DMS53 (cell line): ENCODE data around the gene GAA.
A peak's percentile ranks its signal among the peaks of the same experiment; 100 is the strongest.

Experiments used
- DNase-seq: peaks from one replicate; lab custom pipeline; 2025; lab: John Stamatoyannopoulos, UW

Gene GAA

GRCh38 chr17:80117491-80118401 is 16.4 kb downstream of the GAA start:
- DNase-seq: no peak

GRCh38 chr17:80118601-80119270 is 17.4 kb downstream of the GAA start:
- no peak for DNase-seq

GRCh38 chr17:80119271-80119791 is 17.9 kb downstream of the GAA start:
- DNase-seq: no peak

GRCh38 chr17:80119839-80120238 is 18.5 kb downstream of the GAA start:
- DNase-seq: no peak

GRCh38 chr17:80122026-80122575 is 20.7 kb downstream of the GAA start:
- DNase-seq: no peak

- DNase-seq: no peak
Observed at GRCh38 chr17:80122926-80123505, 21.6 kb downstream of the GAA start.

GRCh38 chr17:80123791-80124190 is 22.4 kb downstream of the GAA start:
- peak; percentile 23 for DNase-seq

GRCh38 chr17:80124351-80124981 is 23.1 kb downstream of the GAA start:
- peak; percentile 74 for DNase-seq

- DNase-seq: no peak
Observed at GRCh38 chr17:80125656-80126448, 24.5 kb downstream of the GAA start.

- DNase-seq: no peak
Observed at GRCh38 chr17:80126449-80126715, 25.0 kb downstream of the GAA start.

- DNase-seq: no peak
Observed at GRCh38 chr17:80129006-80129565, 27.7 kb downstream of the GAA start.

GRCh38 chr17:80130992-80131391 is 29.6 kb downstream of the GAA start:
- no peak for DNase-seq

GRCh38 chr17:80132906-80133625 is 31.7 kb downstream of the GAA start:
- no peak for DNase-seq

GRCh38 chr17:80133626-80133970 is 32.2 kb downstream of the GAA start:
- DNase-seq: no peak

- no peak for DNase-seq
Observed at GRCh38 chr17:80137131-80137530, 35.8 kb downstream of the GAA start.

- no peak for DNase-seq
Observed at GRCh38 chr17:80138856-80139426, 37.6 kb downstream of the GAA start.

- DNase-seq: no peak
Observed at GRCh38 chr17:80141463-80142165, 40.2 kb downstream of the GAA start.

- no peak for DNase-seq
Observed at GRCh38 chr17:80142929-80143328, 41.5 kb downstream of the GAA start.
